AG09309 (cell line): ENCODE results near the gene LAMA5.

ENCODE experiments used
- DNase-seq: peaks from one replicate; pipeline ENCODE4 v3.0.0-alpha.2; 2010; ENCODE audit warnings: low read depth
- H3K4me3 ChIP-seq: 2 replicates; pipeline ENCODE4 v1.5.1; 2011; ENCODE audit warnings: mild to moderate bottlenecking, low read depth, low read length, moderate library complexity; ENCODE audit not compliant: control insufficient read depth
- TF ChIP-seq, protein P1 (sequence below): IDR thresholded peaks from 2 replicates; pipeline ENCODE4 v1.5.1; 2011; ENCODE audit warnings: mild to moderate bottlenecking, low read depth, low read length, inconsistent platforms; ENCODE audit not compliant: insufficient read depth, control insufficient read depth; ENCODE audit errors: missing control alignments

Gene LAMA5

GRCh38 chr20:62286493-62287064, 80.5 kb downstream of the LAMA5 start:
- TF ChIP-seq, protein P1, sequence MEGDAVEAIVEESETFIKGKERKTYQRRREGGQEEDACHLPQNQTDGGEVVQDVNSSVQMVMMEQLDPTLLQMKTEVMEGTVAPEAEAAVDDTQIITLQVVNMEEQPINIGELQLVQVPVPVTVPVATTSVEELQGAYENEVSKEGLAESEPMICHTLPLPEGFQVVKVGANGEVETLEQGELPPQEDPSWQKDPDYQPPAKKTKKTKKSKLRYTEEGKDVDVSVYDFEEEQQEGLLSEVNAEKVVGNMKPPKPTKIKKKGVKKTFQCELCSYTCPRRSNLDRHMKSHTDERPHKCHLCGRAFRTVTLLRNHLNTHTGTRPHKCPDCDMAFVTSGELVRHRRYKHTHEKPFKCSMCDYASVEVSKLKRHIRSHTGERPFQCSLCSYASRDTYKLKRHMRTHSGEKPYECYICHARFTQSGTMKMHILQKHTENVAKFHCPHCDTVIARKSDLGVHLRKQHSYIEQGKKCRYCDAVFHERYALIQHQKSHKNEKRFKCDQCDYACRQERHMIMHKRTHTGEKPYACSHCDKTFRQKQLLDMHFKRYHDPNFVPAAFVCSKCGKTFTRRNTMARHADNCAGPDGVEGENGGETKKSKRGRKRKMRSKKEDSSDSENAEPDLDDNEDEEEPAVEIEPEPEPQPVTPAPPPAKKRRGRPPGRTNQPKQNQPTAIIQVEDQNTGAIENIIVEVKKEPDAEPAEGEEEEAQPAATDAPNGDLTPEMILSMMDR = no peak
- DNase-seq = no peak

DNA sequence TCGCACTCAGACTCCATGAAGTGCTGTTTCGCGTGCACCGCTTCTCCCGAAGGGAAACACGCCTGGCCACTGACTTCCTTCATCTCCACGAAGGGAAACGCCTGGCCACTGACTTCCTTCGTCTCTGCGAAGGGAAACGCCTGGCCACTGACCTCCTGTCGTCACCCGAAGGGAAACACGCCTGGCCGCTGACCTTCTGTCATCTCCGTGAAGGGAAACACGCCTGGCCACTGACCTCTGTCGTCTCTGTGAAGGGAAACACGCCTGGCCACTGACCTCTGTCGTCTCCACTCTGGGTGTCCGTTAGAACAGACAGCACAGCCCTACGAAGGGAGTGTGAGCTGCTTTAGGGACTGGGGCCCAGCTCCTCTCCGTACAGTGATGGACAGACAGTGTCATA, 81.4 kb downstream of the LAMA5 start:
- TF ChIP-seq, protein P1 = no peak
- DNase-seq = no peak
- no peak overlapping the region for H3K4me3 ChIP-seq

More at GRCh38 chr20:62286493-62287064, 80.5 kb downstream of the LAMA5 start:
- H3K4me3 ChIP-seq = no peak overlapping the region

GRCh38 chr20:62285151-62285550, 82.0 kb downstream of the LAMA5 start:
- DNase-seq = no peak
- H3K4me3 ChIP-seq = no peak overlapping the region
- TF ChIP-seq, protein P1 = no peak

DNA sequence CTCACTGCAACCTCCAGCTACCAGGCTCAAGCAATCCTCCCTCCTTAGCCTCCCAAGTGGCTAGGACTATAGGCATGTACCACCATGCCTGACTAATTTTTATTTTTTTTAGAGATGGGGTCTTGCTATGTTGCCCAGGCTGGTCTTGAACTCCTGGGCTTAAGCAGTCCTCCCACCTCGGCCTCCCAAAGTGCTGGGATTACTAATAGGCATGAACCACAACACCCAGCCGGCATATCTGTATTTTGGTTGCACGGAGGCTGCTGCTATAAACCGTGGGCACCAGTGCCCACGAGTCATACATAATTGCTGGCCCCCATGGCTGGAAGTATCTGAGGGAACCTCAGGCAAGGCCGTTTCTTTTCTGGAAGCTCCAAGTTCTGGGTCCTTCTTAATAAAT, 82.7 kb downstream of the LAMA5 start:
- DNase-seq = no peak
- H3K4me3 ChIP-seq = no peak overlapping the region
- TF ChIP-seq, protein P1 = no peak

DNA sequence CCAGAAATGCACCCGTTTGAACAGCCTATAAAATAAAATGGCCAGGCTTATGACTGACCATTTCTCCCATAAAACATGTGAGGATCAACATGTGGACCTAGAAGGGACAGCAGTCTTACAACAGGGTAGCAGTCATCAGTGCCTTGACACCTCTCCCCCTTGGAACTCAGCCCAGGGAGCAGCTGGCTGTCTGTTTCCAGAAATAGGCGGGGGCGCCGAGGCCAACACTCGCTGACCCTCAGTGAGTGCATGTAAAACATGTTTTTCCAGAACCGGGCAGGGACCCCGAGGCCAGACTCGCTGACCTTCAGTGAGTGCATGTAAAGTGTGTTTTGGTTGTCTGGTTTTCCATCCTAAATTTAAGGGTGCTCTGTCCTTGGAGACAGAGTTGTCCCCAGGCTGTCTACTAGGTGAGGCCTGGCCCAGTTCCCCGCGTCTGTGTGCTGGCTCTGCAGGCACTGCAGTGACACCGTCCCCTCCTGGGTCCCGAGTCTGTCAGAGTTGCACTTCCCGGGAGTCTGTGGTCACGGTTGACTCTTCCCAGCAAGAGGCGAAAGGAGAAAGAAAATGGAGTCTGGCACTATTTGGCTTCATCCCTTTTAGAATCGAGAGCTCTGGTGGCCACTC, 84.1 kb downstream of the LAMA5 start:
- DNase-seq = no peak
- H3K4me3 ChIP-seq = no peak overlapping the region
- TF ChIP-seq, protein P1 = no peak

GRCh38 chr20:62282103-62282502, 85.0 kb downstream of the LAMA5 start:
- H3K4me3 ChIP-seq = no peak overlapping the region
- TF ChIP-seq, protein P1 = no peak
- no peak for DNase-seq
